Mucosa of descending colon (tissue), 3 donors: ENCODE measurements around the gene KLHDC7B. TPM values are rescaled to one million over a fixed set of nuclear protein-coding genes. Genes with fewer than 3 reads are reported as not detected.
A peak's percentile ranks its signal among the peaks of the same experiment; 100 is the strongest.

Source experiments
- ATAC-seq: fragments of 200-7000 bp; cut with Tn5 transposase; one replicate; pipeline ENCODE4 v1.9.1; 2020; ENCODE audit warnings: mild to moderate bottlenecking, moderate library complexity
- DNase-seq, 3 donors: peaks; one replicate each; pipeline ENCODE4 v3.0.0-alpha.2; 2020
- H3K36me3 ChIP-seq: fragments of 200-600 bp; one replicate; pipeline ENCODE4 v1.8.0; 2021; ENCODE audit warnings: low read depth, mild to moderate bottlenecking
- H3K4me1 ChIP-seq: fragments of 200-600 bp; one replicate; pipeline ENCODE4 v1.8.0; 2021; ENCODE audit warnings: low read depth, mild to moderate bottlenecking
- H3K4me3 ChIP-seq: fragments of 200-600 bp; one replicate; pipeline ENCODE4 v1.8.0; 2021; ENCODE audit warnings: mild to moderate bottlenecking
- H3K9me3 ChIP-seq: fragments of 200-600 bp; one replicate; pipeline ENCODE4 v1.8.0; 2021; ENCODE audit warnings: mild to moderate bottlenecking
- CTCF ChIP-seq: fragments of 200-600 bp; IDR thresholded peaks from one replicate; pipeline ENCODE4 v1.8.0; 2022; ENCODE audit warnings: antibody characterized with exemption, mild to moderate bottlenecking
- intact Hi-C, 2 donors: fragments of 100-400 bp; cut with DNase I in 1 of 2; cut with micrococcal nuclease in 1 of 2; formaldehyde crosslinking; loops; one replicate each; pipeline versions ENCODE4 v1.11.0 to v1.11.1; 2022; cut with DNase I, micrococcal nuclease
- total RNA-seq, 3 donors: library from RNA; stranded (reverse); fragmentation: NEBNext Ultra II Directional in 2 of 3; extraction: Animal tissue kit (Norgen Biotek cat#: 25700) in 2 of 3; gene quantifications; one replicate each; pipeline versions ENCODE4 v1.2.1 to v1.2.4, GENCODE V29; 2021 to 2023
- donor health status: DM: no; HTN: no; CAD: no; lungs with moderate emphysema.
- donor health status: DM: no; HTN: no; CAD: no.
- donor health status: DM: no; HTN: yes; CAD: no.

The KLHDC7B gene
- total RNA-seq, 3 donors from 2014 or later, result 0.55 to 1.7 TPM; not detected in 1

- H3K4me1 ChIP-seq, result peaks cover 20% of the 10 kb centered on the region
- intact Hi-C loops, result no loop called here
- H3K4me3 ChIP-seq, result no peak overlapping the region
- H3K36me3 ChIP-seq, result no peaks in the 10 kb centered on the region
- no peak for TF ChIP-seq CTCF
- peak in 1 of 3 donors; percentile 69 for DNase-seq
- H3K9me3 ChIP-seq, result no peaks in the 10 kb centered on the region
- ATAC-seq, result peak; percentile 61
These were observed 22.9 kb downstream of the KLHDC7B start for GRCh38 chr22:50568626-50569025.

GRCh38 chr22:50569041-50569459 lies 23.4 kb downstream of the KLHDC7B start:
- peak in 2 of 3 donors; percentile 64 to 66 for DNase-seq
- H3K36me3 ChIP-seq, result no peaks in the 10 kb centered on the region
- no peaks in the 10 kb centered on the region for H3K9me3 ChIP-seq
- peaks cover 20% of the 10 kb centered on the region for H3K4me1 ChIP-seq
- peak; percentile 41 for ATAC-seq
- intact Hi-C loops, result no loop called here
- TF ChIP-seq CTCF, result no peak
- H3K4me3 ChIP-seq, result no peak overlapping the region

GRCh38 chr22:50569896-50570535 lies 24.3 kb downstream of the KLHDC7B start:
- Histone ChIP-seq H3K4me3 (no peak overlapping the region), H3K4me1 (peaks cover 13% of the 10 kb centered on the region), H3K36me3 (no peaks in the 10 kb centered on the region), H3K9me3 (no peaks in the 10 kb centered on the region)
- DNase-seq (no peak), ATAC-seq (no peak)
- intact Hi-C loops, result no loop called here
- no peak for TF ChIP-seq CTCF

GRCh38 chr22:50570861-50571260 lies 25.2 kb downstream of the KLHDC7B start:
- no peak for ATAC-seq
- Histone ChIP-seq H3K4me3 (no peak overlapping the region), H3K36me3 (no peaks in the 10 kb centered on the region), H3K9me3 (no peaks in the 10 kb centered on the region), H3K4me1 (peaks cover 13% of the 10 kb centered on the region)
- TF ChIP-seq CTCF, result no peak
- DNase-seq, result no peak
- intact Hi-C loops, result no loop called here

- TF ChIP-seq CTCF, result no peak
- no peaks in the 10 kb centered on the region for H3K36me3 ChIP-seq
- no peak for DNase-seq
These were observed 25.8 kb downstream of the KLHDC7B start for GRCh38 chr22:50571264-50572175.

More at GRCh38 chr22:50571264-50572175, 25.8 kb downstream of the KLHDC7B start:
- H3K4me1 ChIP-seq, result peaks cover 13% of the 10 kb centered on the region
- H3K4me3 ChIP-seq, result no peak overlapping the region
- peak; percentile 12 for ATAC-seq
- H3K9me3 ChIP-seq, result no peaks in the 10 kb centered on the region
- intact Hi-C loops, result no loop called here
